Measurements from ENCODE around the gene SLC17A7.

Gene SLC17A7

DNA sequence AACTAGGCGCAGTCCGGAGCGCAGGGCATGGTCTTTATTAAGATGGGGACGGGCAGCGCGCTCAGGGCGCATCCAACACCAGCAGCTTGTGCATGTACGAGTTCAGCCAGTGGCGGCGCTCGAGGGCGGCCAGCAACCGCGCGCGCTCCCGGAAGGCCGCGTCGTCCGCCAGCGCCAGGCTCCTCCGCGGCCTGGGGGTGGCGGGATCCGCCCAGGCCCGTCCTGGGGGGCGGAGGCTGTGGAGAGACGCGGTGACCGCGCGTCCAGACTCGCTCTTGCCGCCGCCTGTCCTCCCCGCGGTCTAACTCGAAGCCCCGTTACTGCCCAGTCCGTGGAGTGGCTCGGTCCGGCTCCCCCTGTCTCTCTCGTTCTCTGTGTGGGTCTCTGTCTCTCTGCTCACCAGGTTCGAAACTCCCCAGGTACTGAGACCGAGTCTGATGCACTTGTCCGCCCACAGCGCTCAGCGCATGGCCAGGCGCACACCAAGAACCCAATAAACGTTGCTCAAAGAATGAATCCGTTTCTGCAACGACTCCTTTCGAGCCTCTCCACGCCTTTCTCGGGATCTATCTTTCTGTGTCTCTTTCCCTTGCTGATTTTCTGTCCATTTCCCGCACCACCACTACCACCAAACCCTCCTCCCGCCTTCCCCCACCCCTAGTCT is 18.8 kb downstream of the SLC17A7 start:
- H3K27me3 Mint-ChIP-seq = peaks cover 91 to 100% of the 10 kb centered on the region in 2 donors
- H3K36me3 Mint-ChIP-seq = peaks cover 0 to 2% of the 10 kb centered on the region in 2 donors
- H3K4me3 Mint-ChIP-seq = peak overlapping the region; percentile 78 to 80
- DNase-seq (no peak), ATAC-seq (replicated peaks) (peak; percentile 54 to 60)
- peak overlapping the region; percentile 91 for H3K27ac Mint-ChIP-seq
- no peaks in the 10 kb centered on the region for H3K9me3 Mint-ChIP-seq
- peaks cover 45 to 69% of the 10 kb centered on the region in 2 donors for H3K4me1 Mint-ChIP-seq

DNA sequence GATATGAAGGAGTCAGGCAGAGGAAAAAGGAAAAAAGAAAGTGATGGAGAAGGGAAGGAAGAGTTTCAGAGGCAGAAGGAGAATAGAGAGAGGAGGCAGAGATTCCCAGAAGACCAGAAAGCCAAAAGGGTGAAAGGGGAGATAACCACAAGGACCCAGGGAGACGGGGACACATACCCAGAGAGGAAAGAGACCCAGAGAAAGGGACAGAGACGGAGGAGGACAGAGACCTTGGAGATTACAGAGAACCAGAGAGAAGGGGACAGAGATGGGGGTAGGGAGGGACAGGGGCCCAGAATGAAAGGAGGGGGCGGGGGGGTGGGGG is 19.5 kb downstream of the SLC17A7 start:
- no peak for DNase-seq
- no peaks in the 10 kb centered on the region for H3K9me3 Mint-ChIP-seq
- H3K4me3 Mint-ChIP-seq = peak overlapping the region; percentile 47 to 66
- peaks cover 0 to 1% of the 10 kb centered on the region in 2 donors for H3K36me3 Mint-ChIP-seq
- H3K4me1 Mint-ChIP-seq = peaks cover 42 to 65% of the 10 kb centered on the region in 2 donors
- ATAC-seq (replicated peaks) = no peak
- H3K27me3 Mint-ChIP-seq = peaks cover 90 to 98% of the 10 kb centered on the region in 2 donors
- H3K27ac Mint-ChIP-seq = peak overlapping the region; percentile 34

DNA sequence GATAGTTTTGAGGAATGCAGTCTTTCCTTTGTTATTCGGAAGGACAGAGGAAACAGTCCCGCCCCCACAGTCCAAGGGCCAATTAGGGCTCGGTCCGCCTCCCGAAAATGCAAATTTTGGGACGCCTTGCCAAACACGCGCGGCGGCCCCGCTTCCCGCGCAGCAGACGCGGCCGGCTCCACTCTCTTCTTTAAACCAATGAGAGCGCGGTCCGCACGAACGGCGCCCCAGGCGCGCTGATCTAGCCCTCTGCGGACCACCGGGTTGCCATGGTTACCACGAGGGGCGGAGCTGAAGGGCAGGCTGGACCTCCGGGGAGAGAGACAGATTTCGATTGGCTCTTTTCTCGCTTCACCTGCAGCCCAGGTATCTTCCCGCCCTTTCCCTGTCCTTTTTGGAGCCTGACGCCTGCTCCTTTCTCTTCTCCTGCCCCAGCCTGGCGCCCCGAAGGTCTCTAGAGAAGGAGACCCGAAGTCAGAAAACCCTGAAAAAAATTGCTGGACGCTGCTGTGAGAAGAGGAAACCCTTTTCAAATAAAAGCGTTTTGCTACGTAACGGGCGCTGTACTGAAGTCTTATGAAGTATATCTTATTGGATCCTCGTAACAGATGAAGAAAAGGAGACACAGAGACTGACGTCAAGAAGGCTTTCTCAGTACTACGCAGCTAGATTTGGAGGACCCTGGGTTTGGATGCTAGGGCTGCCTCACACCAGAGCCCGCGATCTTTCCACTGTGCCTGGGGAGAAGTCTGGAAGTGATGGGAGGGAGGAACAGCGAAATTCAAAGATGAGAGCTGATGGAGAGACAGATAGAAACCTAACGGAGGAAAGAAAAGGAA is 20.1 kb downstream of the SLC17A7 start:
- Mint-ChIP-seq H3K4me1 (peaks cover 36 to 59% of the 10 kb centered on the region in 2 donors), H3K4me3 (peak overlapping the region; percentile 47 to 66)
- ATAC-seq (replicated peaks) = peak; percentile 38 to 48

DNA sequence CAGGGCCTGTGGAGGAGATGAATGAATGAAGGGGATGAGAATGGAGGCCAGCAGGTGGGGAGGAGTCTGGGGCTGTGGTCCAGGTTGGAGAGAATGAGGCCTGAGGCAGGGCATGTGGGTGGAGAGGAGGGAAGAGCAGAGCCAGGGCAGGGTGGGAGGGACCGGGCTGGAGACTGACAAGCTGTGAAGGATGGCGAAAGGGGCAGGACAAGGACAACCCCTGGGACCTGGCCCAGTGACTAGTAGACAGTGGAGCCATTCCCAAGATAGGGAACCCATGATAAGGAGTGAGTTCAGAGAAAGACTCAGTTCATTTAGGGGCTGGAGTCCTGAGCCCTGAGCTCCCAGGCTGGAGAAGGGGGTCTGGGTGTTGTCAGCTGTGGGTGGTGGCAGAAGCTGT is 21.1 kb downstream of the SLC17A7 start:
- H3K4me1 Mint-ChIP-seq = peaks cover 29 to 53% of the 10 kb centered on the region in 2 donors
- H3K9me3 Mint-ChIP-seq = no peaks in the 10 kb centered on the region
- H3K27ac Mint-ChIP-seq = no peak overlapping the region
- H3K4me3 Mint-ChIP-seq = peak overlapping the region; percentile 8 to 39
- H3K36me3 Mint-ChIP-seq = no peaks in the 10 kb centered on the region
- H3K27me3 Mint-ChIP-seq = peaks cover 74 to 87% of the 10 kb centered on the region in 2 donors
- ATAC-seq (replicated peaks) = no peak
- DNase-seq = no peak

More for the DNA sequence above, 20.1 kb downstream of the SLC17A7 start:
- H3K27me3 Mint-ChIP-seq = peaks cover 84 to 97% of the 10 kb centered on the region in 2 donors
- H3K27ac Mint-ChIP-seq = peak overlapping the region; percentile 34
- no peaks in the 10 kb centered on the region for H3K36me3 Mint-ChIP-seq
- no peaks in the 10 kb centered on the region for H3K9me3 Mint-ChIP-seq
- DNase-seq = no peak

DNA sequence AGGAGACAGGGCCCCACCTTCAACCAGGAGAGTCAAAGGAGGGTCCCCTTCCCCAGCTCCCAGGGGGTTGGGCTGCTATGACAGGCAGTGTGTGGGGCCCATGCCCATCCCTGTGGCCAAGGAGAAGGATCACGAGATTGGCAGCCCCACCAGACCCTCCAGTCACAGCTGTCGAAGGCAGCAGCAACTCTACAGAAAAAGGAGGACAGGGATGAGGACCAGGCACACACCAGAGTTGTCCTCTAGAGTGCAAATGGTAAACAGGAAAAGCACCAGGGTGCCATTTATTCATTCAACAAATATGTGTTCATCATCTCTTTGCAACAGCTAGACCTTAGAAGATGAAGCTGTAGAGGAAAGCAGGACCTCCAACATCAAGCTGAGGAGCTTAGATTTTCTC is 22.2 kb downstream of the SLC17A7 start:
- ATAC-seq (replicated peaks) = no peak
- H3K4me1 Mint-ChIP-seq = peaks cover 33 to 60% of the 10 kb centered on the region in 2 donors

DNA sequence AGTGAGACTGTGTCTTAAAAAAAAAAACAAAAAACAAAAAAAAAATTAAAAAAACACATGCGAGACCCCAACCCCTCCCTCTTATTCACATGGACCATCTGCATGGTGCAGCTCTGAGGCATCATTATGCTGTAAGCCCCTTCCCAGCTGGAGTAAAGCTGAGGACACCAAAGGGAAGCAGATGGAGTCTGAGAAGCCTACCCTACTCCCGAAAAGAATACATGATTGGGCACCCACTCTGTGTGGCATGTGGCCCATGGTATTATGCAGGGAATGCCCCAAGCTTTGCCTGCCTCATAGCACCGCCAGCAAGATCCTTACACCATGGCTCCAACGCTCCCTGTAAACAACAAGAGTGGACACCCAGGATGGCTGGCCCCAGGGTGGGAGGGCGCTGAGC is 22.8 kb downstream of the SLC17A7 start:
- ATAC-seq (replicated peaks) (no peak), DNase-seq (no peak)
- Mint-ChIP-seq H3K4me1 (peaks cover 29 to 60% of the 10 kb centered on the region in 2 donors), H3K9me3 (no peaks in the 10 kb centered on the region), H3K4me3 (no peak overlapping the region), H3K27ac (no peak overlapping the region), H3K36me3 (no peaks in the 10 kb centered on the region), H3K27me3 (peaks cover 56 to 70% of the 10 kb centered on the region in 2 donors)

More for the DNA sequence above, 22.2 kb downstream of the SLC17A7 start:
- no peaks in the 10 kb centered on the region for H3K36me3 Mint-ChIP-seq
- no peak overlapping the region for H3K4me3 Mint-ChIP-seq
- peak overlapping the region; percentile 61 for H3K27ac Mint-ChIP-seq
- peaks cover 63 to 76% of the 10 kb centered on the region in 2 donors for H3K27me3 Mint-ChIP-seq
- H3K9me3 Mint-ChIP-seq = no peaks in the 10 kb centered on the region
- no peak for DNase-seq

DNA sequence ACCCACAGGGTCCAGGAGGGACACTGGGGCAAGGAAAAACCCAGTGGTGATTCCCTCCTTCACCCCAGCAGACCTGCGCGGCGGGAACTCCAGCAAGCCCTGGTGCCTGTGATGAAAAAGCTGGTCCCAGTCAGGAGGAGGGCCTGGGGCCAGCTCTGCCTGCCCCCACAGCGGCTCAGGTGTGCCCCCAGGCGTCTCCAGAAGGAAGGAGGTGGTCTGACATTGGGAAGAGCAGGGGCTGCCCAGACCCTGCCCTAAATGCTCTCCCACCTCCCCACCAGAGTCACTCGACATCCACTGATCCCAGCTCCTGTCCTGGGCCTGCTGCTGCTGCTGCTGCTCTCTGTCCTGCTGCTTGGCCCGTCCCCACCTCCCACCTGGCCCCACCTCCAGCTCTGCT is 24.2 kb downstream of the SLC17A7 start:
- ATAC-seq (replicated peaks) (no peak), DNase-seq (no peak)
- Mint-ChIP-seq H3K4me3 (no peak overlapping the region), H3K36me3 (no peaks in the 10 kb centered on the region), H3K4me1 (peaks cover 30 to 60% of the 10 kb centered on the region in 2 donors), H3K27me3 (peaks cover 47 to 55% of the 10 kb centered on the region in 2 donors), H3K27ac (no peak overlapping the region), H3K9me3 (no peaks in the 10 kb centered on the region)

DNA sequence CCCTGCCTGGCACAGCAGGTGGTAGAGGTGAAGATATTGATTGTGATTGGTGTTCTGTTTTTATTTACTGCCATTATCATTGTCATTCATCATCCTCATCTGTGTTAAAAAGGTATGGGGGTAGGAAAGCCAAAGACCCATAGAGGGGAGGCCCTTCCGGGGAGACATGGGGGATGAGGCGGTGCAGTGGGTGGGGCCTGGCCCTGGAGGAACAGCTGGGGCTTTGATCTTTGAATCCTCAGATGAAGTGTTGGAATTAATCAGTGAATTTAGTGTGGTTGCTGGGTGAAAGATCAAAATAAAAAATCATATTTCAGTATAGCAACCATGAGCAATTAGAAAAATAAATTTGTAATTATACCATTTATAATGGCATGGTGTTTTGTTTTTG is 25.5 kb downstream of the SLC17A7 start:
- Mint-ChIP-seq H3K27ac (no peak overlapping the region), H3K9me3 (no peaks in the 10 kb centered on the region), H3K4me1 (peaks cover 28 to 60% of the 10 kb centered on the region in 2 donors), H3K4me3 (no peak overlapping the region), H3K36me3 (no peaks in the 10 kb centered on the region), H3K27me3 (peaks cover 34 to 43% of the 10 kb centered on the region in 2 donors)
- ATAC-seq (replicated peaks) (no peak), DNase-seq (no peak)

DNA sequence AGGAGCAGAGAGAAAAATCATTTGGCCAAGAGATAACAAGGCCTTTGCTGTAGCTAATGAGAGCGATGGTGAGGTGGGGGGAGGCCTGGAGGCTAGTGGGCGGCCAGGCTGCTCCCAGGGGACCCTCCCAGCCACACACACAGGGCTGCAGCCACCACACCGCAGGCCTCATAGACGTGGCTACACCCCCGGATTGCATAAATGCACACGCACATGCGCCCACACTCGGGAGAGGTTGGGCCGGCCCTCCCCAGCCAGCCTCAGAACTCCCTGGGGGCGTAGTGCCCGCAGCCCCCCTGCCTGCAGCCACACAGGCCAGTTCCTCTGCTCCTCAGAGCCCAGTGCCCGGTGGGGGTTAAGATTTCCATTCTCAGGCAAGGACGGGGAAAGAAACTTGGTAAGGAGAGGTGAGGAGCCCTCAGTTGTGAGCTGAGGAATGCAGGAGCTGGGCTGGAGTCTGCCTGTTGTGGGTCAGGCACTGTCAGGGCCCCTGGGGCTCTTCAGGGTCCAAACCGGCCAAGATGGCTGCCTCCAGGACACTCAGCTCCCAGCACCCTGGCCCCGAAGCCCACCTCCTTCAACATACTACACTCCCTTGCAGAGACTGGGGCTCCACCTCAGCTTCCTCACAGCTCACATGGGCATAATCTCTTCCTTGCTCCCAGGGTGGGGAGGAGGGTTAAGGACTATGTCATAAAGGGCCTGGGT is 26.1 kb downstream of the SLC17A7 start:
- Mint-ChIP-seq H3K9me3 (no peaks in the 10 kb centered on the region), H3K36me3 (no peaks in the 10 kb centered on the region), H3K27ac (peak overlapping the region; percentile 72), H3K27me3 (peaks cover 29 to 37% of the 10 kb centered on the region in 2 donors), H3K4me3 (peak overlapping the region in 1 of 2 donors; percentile 37), H3K4me1 (peaks cover 28 to 57% of the 10 kb centered on the region in 2 donors)
- peak; percentile 91 for ATAC-seq (replicated peaks)
- DNase-seq = peak; percentile 66

DNA sequence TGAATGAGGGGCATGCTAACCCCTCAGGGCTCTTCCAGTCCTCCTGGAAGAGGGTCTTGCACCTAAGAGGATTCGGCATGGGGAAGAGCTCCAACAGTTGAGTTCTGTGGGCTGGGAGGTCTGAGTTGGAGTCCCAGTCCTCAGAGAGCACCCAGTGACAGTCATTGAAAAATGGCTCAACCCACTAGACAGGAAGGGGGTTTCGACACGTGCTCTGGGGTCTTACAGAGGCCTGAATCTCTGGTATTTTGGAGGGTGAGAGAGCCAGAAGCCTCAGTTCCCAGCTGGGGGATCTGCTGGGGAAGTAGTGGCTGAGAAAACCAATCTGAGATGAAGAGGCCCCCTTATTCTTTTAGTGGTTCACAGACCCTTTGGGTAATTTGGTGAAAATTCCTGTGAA is 27.1 kb downstream of the SLC17A7 start:
- DNase-seq (no peak), ATAC-seq (replicated peaks) (no peak)
- Mint-ChIP-seq H3K27ac (peak overlapping the region; percentile 37), H3K4me3 (no peak overlapping the region), H3K36me3 (no peaks in the 10 kb centered on the region), H3K9me3 (no peaks in the 10 kb centered on the region), H3K27me3 (peaks cover 19 to 27% of the 10 kb centered on the region in 2 donors), H3K4me1 (peaks cover 33 to 64% of the 10 kb centered on the region in 2 donors)

DNA sequence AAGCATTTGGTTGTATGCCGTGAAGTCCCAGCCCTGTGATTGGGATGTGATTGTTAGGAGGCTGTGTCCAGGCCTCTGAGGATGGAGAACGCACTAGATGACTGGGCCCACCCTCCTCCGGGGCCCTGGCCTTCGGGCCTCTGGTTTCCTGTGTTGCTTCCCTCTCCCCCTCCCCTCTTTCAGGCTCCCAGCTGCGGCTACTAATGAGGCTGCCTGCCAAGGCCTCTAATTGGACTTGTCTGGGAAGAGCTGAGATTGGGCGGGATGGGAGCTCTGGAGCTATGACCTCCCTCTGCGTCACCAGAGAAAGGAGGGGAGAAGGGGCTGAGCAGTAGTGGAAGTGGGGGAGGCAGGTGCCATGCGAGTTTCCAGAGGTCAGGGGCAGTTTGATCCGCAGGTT is 28.0 kb downstream of the SLC17A7 start:
- DNase-seq = no peak
- Mint-ChIP-seq H3K4me1 (peaks cover 42 to 74% of the 10 kb centered on the region in 2 donors), H3K9me3 (no peaks in the 10 kb centered on the region), H3K4me3 (peak overlapping the region in 1 of 2 donors; percentile 7), H3K27ac (peak overlapping the region; percentile 11), H3K27me3 (peaks cover 12 to 18% of the 10 kb centered on the region in 2 donors), H3K36me3 (no peaks in the 10 kb centered on the region)
- ATAC-seq (replicated peaks) = no peak

DNA sequence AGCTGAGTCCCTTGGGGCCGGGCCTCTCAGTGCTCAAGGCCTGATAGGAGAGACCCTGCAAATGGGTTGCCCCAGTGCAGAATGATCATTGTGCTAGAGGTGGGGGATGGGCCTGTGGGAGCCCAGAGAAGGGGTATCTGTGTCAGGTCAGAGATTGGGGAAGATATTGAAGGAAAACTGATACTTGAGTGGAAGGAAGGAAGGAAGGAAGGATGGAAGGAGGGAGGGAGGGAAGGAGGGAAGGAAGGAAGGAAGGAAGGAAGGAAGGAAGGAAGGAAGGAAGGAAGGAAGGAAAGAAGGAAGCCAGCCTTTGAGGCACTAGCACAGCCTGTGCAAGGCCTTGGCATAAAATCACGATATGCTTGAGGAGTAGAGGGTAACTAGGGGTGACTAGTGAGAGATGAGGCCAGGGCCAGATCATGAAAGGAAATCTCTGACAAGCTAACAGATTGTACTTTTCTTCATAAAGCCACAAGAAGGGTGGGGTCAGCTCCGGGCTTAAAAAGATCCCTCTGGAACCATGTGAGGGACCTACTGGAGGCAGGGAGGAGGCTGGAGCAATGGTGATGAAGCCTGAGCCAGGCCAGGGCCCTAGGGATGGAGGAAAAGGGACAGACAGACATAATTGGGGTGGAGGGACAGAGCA is 29.5 kb downstream of the SLC17A7 start:
- Mint-ChIP-seq H3K27ac (peak overlapping the region; percentile 31), H3K9me3 (no peaks in the 10 kb centered on the region), H3K27me3 (peaks cover 0 to 5% of the 10 kb centered on the region in 2 donors), H3K4me1 (peaks cover 46 to 82% of the 10 kb centered on the region in 2 donors), H3K36me3 (no peaks in the 10 kb centered on the region), H3K4me3 (no peak overlapping the region)
- DNase-seq (no peak), ATAC-seq (replicated peaks) (no peak)

DNA sequence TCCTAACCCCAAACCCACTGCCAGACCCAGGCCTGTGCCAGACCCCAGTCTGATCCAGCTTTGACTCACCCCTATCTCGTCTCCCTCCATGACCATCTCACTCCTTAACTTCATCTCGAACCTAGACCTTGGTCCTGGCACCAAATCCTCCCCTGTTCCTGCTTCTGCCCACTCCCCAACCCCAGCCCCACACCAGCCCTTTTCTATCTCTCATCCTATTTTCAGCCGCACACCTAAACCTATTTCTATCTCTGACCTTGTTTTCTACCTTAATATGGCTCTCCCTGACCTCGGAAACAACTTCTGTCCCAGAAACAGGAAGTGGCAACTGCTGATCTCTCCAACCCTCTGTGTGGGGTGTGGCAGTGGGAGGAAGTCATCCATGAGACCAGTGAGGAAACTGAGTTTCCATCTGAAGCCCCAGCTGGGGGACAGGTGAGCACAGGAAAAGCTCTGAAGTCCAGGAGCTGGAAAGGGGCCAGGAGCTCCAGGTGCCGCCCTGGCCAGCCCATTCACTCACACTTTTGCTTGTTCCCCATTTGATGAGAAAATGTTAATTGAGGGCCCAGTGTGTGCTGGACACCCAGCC is 31.8 kb downstream of the SLC17A7 start:
- DNase-seq = no peak
- ATAC-seq (replicated peaks) = peak; percentile 86 to 88
- Mint-ChIP-seq H3K27ac (peak overlapping the region; percentile 89), H3K36me3 (no peaks in the 10 kb centered on the region), H3K4me3 (peak overlapping the region; percentile 44 to 62), H3K27me3 (no peaks in the 10 kb centered on the region), H3K4me1 (peaks cover 42 to 77% of the 10 kb centered on the region in 2 donors), H3K9me3 (no peaks in the 10 kb centered on the region)

Data from stimulated activated naive B cell treated with anti-CD40 and anti-IgM and Interleukin-4, amounts not matched to agents 10 μg/mL and 1 μg/mL and 100 μg/mL, for 72 hours (primary cell).